GM23248 (cell line): ENCODE measurements around the gene PCNX4.

Source experiments
- EZH2 ChIP-seq: fragments of 200-600 bp; sonication (generic); IDR thresholded peaks from 2 replicates; pipeline ENCODE4 v1.6.1; 2018; ENCODE audit warnings: antibody characterized with exemption, mild to moderate bottlenecking; ENCODE audit not compliant: insufficient read depth, poor library complexity, severe bottlenecking
- EZH2phosphoT487 ChIP-seq: fragments of 200-600 bp; sonication (generic); IDR thresholded peaks from 2 replicates; pipeline ENCODE4 v1.6.1; 2018; ENCODE audit warnings: antibody characterized with exemption, moderate library complexity, mild to moderate bottlenecking, low read depth; ENCODE audit not compliant: insufficient read depth

DNA sequence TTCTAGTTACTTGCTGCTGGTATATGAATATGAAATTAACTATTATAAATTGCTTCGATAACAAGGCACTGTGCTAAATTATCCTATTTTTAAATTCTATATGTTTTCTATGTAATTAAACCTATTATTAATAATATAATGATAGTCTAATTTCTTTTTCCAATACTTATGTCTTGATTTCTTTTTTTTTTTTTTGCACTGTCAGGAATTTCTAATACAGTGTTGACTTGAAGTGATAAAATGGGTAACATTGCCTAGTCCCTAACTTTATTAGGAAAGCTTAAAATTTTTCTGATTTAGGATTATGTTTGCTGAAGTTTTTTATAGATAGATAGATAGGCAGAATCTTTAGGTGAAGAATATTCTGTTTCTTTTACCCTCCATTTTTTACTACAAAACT lies 87.1 kb downstream of the PCNX4 start:
- no peak for TF ChIP-seq EZH2
- TF ChIP-seq EZH2phosphoT487, result no peak
